A549 treated with AZD9567 at 1 μM for 4 hours (cell line): ENCODE data around the gene CKS1B. TPM values are rescaled to one million over a fixed set of nuclear protein-coding genes. Genes with fewer than 3 reads are reported as not detected.

ENCODE experiments used
- total RNA-seq: library from RNA; stranded (reverse); fragments of 200-300 nt; extraction: Qiagen RNA extraction; gene quantifications from 5 replicates; pipeline ENCODE4 v1.2.3, GENCODE V29; 2022; ENCODE audit not compliant: insufficient read depth

The CKS1B gene
- 350 to 384 TPM (median 355 TPM) in 5 replicates for total RNA-seq

DNA sequence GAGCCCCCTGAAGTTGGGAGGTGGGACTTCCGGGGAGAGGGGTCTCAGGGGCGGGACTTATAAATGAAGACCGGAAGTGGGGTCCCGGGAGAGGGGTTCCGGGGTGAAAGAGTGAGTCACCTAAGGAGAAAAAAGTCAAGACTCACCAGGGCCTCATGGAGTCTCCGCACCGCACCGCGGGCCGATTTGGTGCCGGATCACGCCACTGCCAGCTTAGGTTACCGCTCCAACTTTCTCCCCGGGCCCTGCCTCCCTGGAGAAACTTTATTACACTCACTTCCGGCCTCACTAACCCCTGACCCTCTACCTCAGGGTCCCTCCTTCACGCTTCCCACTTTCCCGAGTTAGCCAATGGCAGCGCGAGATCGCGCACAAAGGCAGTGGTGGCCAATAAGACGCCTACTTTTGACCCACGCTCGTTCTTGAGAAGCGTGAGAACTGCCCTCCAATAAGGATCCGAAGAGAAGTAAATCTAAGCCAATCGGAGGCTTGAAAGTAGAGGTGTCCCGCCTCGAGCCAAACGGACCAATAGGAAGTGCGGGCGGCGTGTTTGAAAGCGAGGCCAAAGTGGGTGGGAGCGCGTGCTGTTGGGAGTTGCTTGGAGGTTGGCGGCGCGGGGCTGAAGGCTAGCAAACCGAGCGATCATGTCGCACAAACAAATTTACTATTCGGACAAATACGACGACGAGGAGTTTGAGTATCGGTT, at the start of gene CKS1B:
Gene CKS1B, plus strand, starts transcription at position 580 of the 706 bp plus-strand sequence. Its CDS starts 65 bp downstream, at position 645.

DNA sequence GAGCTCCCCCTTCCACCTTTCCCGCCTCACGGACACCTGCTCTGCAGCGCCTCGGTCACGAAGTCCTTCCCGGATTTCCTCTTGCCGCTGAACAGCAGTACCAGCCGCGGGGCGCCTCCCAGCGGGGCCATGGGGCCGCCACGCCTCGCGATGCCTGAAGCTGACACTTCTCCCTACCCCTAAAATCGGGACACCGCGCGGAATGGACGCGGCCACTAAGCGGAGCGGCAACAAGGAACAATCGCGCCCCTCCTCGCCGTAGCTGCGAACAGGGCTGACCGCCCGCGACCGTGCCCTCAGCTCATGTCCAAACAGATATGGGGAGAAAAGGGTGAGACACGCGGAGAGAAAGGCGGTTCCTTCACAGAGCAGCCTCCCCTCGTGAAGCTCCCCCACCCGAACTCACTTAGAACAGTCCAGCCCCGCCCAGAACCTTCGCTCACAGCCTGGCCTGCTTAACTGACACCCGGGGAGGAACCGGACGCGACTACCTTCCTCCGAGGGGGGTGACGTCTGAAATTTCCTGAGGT, 37.9 kb upstream of the CKS1B start, which contains the start of gene PMVK:
Gene PMVK, minus strand, starts transcription at position 165 of the 530 bp plus-strand sequence. Its CDS starts 34 bp downstream, at position 131.

DNA sequence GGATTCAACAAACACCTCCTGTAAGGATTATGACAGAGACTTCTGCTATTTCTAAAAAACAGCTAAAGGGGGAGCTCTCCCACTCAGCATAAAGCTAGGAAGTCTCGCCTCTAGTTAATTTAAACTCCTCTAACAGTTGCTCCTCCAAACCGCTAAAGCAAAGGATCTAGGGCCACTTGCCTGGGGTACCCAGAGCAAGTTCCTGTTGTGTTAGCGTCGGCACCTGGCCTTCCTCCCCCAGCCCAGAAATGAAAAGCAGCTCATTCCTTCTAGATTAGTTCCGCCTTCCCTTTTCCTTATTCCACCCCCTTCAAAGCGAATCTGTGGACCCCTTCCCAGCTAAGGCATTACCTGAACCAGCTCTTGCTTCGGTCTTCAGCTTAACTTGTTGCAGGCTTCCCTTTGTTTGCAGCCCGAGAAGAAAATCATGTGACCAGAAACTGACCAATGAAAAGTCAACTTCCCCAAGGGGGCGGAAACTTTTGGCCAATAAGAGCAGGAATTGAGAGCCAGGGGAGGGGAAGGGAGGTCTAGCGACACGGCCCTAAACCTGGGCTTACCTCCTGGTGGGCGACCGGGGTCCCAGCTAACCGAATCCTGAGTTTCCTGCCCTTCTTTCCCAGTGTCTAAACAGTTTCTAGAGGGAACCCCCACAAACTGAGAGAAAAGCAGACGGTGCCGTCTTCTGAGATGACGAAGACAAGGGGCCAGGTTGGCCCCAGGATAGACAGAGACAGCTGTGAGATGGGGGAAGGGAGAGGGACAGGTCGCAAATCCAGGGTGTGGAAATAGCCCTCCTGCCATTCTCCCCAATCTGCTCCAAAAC, 18.6 kb upstream of the CKS1B start, which contains the start of gene PBXIP1:
Gene PBXIP1, minus strand, starts transcription at position 382 of the 826 bp plus-strand sequence. CDS start 2,378 bp downstream, outside the sequence.

GRCh38 chr1:154961207-154962155, 13.0 kb upstream of the CKS1B start, which contains the start of gene PYGO2:
PYGO2 (minus strand) TSS chr1:154961782; CDS start chr1:154961576, 206 bp downstream.

GRCh38 chr1:154970631-154971340, 3.7 kb upstream of the CKS1B start, which contains the start of gene SHC1:
SHC1 (minus strand) TSS chr1:154970747; CDS start chr1:154970526, 221 bp downstream.

GRCh38 chr1:154982897-154983648, 8.6 kb downstream of the CKS1B start, which contains the start of gene FLAD1:
FLAD1 (plus strand) TSS chr1:154983344; CDS start chr1:154983695, 351 bp downstream.

DNA sequence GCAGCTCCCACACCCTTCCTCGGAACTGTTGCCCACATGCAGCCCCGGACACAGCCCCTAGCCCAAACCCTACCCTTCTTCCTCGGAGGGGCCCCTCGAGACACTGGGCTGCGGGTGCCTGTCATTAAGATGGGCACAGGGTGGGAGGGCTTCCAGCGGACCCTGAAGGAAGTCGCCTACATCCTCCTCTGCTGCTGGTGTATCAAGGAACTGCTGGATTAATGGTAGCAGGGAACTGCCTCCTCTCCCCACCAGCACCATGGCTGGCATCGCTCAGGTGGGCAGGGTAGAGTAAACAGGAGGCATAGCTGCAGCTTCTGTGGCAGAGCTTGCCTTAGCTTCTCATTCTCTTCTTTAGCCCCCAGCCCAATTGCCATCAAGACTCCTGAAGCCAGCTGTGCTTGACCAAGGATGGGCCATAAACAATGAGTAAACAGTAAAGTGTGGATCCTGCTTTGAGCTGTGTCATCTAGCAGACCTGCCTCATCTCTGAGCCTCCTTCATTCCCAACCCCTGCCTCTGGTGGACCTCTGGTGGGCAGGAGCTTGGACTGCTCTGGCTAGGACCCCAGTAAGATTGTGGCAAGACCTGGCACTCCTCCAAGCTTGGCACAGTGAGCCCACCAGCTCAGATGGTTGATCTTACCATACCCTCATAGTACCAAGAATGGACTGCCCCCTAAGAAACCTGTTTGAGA, 19.2 kb downstream of the CKS1B start, which contains the start of gene LENEP:
Gene LENEP, plus strand, starts transcription at position 15 of the 697 bp plus-strand sequence. Its CDS starts 22 bp downstream, at position 37.

DNA sequence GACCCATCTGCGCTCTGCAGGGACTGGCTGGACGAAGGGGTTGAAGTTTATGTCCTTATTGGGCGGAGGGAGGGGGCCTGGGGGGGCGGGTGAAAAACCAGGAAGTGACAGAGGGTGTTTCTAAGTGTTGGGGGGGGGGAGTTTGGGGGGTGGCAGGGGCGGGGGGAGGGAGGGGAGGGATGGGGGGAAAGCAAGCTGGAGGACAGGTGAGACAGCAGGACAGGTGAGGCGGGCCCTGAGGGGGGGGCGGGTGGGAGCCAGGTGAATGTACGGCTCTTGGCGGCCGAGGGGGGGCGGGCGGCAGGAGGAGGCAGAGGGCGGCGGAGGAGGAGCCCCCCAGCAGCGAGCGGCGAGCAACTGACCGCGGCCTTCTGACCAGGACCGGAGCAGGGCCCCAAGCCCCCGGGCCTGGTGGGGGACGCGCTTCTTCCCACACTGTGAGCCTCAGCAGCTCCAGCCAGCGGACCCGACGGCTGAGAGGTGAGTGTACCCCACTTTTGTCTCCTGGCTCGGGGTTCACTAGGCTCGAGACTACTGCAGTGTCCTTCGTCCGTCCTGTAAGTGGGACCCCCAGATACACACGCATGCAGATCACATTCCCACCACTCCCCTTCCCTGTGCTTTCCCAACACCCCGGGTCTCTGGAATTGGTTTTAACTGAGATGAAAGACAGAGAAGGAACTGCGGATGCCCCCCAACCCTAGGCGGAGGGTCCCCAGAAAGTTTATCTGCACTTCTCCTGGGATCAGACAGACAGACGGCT, 28.2 kb downstream of the CKS1B start, which contains the start of gene ZBTB7B:
Gene ZBTB7B, plus strand, starts transcription at position 339 of the 763 bp plus-strand sequence. CDS start 11,859 bp downstream, outside the sequence.

Other genes starting within 250 kb of the CKS1B start
- 0.01 to 0.05 TPM (median 0.03 TPM) in 4 of 5 replicates, not detected in the other for gene KCNN3, start 104.4 kb upstream of the CKS1B start, total RNA-seq
- gene PMVK, start 38.0 kb upstream of the CKS1B start, total RNA-seq: 33.5 to 46.0 TPM (median 43.0 TPM) in 5 replicates
- 8.0 to 15.6 TPM (median 13.9 TPM) in 5 replicates for gene PBXIP1, start 18.6 kb upstream of the CKS1B start, total RNA-seq
- gene PYGO2, start 12.9 kb upstream of the CKS1B start, total RNA-seq: 23.8 to 25.3 TPM (median 24.4 TPM) in 5 replicates
- gene SHC1, start 3.9 kb upstream of the CKS1B start, total RNA-seq: 163 to 228 TPM (median 221 TPM) in 5 replicates
- 34.0 to 47.4 TPM (median 47.2 TPM) in 5 replicates for gene FLAD1, start 8.7 kb downstream of the CKS1B start, total RNA-seq
- not detected in 5 replicates for gene LENEP, start 18.9 kb downstream of the CKS1B start, total RNA-seq
- 30.4 to 41.5 TPM (median 37.4 TPM) in 5 replicates for gene ZBTB7B, start 28.1 kb downstream of the CKS1B start, total RNA-seq
- 0.38 to 0.88 TPM (median 0.56 TPM) in 4 of 5 replicates, not detected in the other for gene DCST2, start 59.1 kb downstream of the CKS1B start, total RNA-seq
- gene DCST1, start 59.1 kb downstream of the CKS1B start, total RNA-seq: not detected in 5 replicates
- gene ADAM15, start 76.6 kb downstream of the CKS1B start, total RNA-seq: 55.7 to 115 TPM (median 104 TPM) in 5 replicates
- gene EFNA4, start 89.1 kb downstream of the CKS1B start, total RNA-seq: 11.3 to 14.4 TPM (median 13.2 TPM) in 5 replicates
- 7.0 to 11.0 TPM (median 7.7 TPM) in 5 replicates for gene EFNA3, start 104.2 kb downstream of the CKS1B start, total RNA-seq
- 23.7 to 35.1 TPM (median 30.9 TPM) in 5 replicates for gene EFNA1, start 153.2 kb downstream of the CKS1B start, total RNA-seq
- 32.9 to 44.7 TPM (median 35.7 TPM) in 5 replicates for gene SLC50A1, start 161.2 kb downstream of the CKS1B start, total RNA-seq
- gene DPM3, start 165.8 kb downstream of the CKS1B start, total RNA-seq: 71.3 to 102 TPM (median 100 TPM) in 5 replicates
- 226 to 261 TPM (median 239 TPM) in 5 replicates for gene KRTCAP2, start 198.6 kb downstream of the CKS1B start, total RNA-seq
- gene TRIM46, start 199.2 kb downstream of the CKS1B start, total RNA-seq: 1.6 to 2.4 TPM (median 2.0 TPM) in 4 of 5 replicates, not detected in the other
- 3.3 to 11.6 TPM (median 9.6 TPM) in 5 replicates for gene THBS3, start 233.2 kb downstream of the CKS1B start, total RNA-seq
- 71.0 to 72.9 TPM (median 72.6 TPM) in 5 replicates for gene MTX1, start 234.0 kb downstream of the CKS1B start, total RNA-seq